HG03280 (cell line): ENCODE results near the gene CSF3.
"Not testable (repeated sequence)": the region's sequence is repeated elsewhere in the genome, so short reads cannot be mapped to it uniquely, and the experiment has no call there.

Experiments used
- ATAC-seq: cut with Tn5 transposase; IDR thresholded peaks from one replicate; pipeline ENCODE4 v1.9.1; 2021; ENCODE audit warnings: mild to moderate bottlenecking, moderate library complexity; ENCODE audit not compliant: unreplicated experiment

Gene CSF3

DNA sequence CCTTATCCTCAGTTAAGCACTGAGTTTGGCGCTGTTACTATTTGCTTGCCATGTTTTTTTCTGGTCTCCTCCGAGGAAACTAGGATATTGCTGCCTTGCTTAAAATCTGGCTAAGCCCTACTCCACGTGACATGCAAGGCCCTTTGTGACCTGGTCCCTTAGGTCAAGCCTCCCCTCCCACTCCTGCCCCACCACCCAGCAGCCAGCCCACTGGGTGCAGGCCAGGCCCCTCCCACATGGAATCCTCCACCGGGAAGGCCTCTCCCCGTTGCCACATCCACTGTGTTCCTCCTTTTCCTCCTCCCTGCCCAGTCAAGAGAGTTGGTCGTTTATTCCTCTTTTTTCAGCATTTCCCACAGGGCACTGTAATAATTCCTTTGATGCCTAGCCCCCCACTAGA lies 18.4 kb upstream of the CSF3 start:
- no peak for ATAC-seq

DNA sequence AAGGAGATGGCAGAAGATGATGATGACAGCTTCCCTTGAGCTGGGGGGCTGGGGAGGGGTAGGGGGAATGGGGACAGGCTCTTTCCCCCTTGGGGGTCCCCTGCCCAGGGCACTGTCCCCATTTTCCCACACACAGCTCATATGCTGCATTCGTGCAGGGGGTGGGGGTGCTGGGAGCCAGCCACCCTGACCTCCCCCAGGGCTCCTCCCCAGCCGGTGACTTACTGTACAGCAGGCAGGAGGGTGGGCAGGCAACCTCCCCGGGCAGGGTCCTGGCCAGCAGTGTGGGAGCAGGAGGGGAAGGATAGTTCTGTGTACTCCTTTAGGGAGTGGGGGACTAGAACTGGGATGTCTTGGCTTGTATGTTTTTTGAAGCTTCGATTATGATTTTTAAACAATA lies 17.7 kb upstream of the CSF3 start:
- ATAC-seq, result no peak

DNA sequence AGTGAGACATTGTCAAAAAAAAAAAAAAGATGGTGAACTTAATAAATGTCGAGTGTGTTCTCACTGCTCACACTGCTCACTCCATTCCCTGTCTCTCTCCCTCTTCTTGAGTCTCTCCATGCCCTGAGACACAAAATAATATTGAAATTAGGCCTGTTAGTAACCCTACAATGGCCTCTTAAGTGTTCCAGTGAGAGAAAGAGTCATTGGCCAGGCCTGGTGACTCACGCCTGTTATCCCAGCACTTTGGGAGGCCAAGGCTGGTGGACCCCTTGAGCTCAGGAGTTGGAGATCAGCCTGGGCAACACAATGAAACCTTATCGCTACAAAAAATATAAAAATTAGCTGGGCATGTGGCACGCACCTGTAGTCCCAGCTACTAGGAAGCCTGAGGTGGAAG lies 16.2 kb upstream of the CSF3 start:
- no peak for ATAC-seq

DNA sequence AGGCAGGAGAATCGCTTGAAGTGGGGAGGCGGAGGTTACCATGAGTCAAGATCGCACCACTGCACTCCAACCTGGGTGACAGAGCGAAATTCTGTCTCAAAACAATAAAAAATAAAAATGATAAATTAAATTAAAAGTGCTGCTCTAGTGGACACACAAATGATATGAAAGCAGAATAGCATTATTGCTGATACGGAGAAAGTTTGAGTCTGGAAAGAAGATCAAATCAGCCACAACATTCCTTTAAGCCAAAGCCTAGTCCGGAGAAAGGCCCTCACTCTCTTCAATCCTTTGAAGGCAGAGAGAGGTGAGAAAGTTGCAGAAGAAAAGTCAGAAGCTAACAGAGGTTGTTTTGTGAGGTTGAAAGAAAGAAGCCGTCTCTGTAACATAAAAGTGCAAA lies 15.1 kb upstream of the CSF3 start:
- ATAC-seq, result no peak

DNA sequence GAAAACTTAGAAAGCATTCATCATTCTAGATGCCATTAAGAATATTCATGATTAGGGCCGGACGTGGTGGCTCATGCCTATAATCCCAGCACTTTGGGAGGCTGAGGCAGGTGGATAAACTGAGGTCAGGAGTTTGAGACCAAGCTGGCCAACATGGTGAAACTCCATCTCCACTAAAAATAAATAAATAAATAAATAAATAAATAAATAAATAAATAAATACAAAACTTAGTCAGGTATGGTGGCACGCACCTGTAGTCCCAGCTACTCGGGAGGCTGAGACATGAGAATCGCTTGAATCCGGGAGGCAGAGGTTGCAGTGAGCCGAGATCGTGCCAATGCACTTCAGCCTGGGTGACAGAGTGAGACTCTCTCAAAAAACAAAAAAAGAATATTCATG lies 13.9 kb upstream of the CSF3 start:
- ATAC-seq, result not testable (repeated sequence)

DNA sequence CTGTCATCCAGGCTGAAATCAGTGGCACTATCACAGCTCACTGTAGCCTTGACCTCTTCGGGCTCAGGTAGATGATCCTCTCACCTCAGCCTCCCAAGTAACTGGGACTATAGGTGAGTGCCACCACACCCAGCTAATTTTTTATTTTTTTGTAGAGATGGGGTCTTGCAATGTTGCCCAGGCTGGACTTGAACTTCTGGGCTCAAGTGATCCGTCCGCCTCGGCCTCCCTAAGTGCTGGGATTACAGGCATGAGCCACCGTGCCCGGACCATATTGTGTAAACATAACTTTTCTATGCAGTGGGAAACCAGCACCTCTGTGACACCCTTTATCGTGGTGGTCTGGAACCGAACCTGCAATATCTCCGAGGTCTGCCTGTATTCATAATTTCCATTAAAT lies 11.2 kb upstream of the CSF3 start:
- no peak for ATAC-seq

DNA sequence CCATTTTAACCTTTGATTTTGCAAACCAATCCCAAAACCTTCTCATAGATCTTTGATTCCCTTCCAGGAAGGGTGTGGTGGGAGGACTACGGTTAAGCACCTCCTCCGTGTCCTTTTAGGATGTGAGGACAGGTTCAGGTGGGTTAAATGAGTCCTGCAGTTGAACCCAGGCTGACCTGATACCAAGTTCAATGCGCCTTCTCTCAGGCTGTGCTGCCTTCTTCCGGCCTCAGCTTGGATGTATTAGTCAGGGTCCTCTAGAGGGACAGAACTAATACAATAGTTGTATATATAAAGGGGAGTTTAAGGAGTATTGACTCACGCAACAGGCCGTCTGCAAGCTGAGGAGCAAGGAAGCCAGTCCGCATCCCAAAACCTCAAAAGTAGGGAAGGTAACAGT lies 10.5 kb upstream of the CSF3 start:
- no peak for ATAC-seq

DNA sequence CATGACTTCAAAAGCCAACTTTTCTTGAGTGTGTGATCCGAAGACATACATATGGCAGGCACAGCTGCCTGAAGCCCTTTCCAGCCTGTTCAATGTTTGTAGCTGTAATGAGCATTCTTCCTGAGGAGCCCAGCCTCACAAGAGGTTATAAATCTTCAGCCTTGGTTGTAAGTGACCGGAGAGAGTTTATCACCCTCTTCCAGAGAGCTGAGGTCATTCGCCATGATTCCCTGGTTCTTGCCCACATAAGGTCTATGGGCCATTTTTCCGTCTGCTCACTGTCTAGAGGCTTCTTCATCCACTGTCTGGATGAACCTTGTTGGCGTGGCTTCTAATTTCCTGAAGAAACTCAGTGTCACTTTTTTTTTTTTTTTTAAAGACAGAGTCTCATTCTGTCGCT lies 9.7 kb upstream of the CSF3 start:
- ATAC-seq, result no peak

DNA sequence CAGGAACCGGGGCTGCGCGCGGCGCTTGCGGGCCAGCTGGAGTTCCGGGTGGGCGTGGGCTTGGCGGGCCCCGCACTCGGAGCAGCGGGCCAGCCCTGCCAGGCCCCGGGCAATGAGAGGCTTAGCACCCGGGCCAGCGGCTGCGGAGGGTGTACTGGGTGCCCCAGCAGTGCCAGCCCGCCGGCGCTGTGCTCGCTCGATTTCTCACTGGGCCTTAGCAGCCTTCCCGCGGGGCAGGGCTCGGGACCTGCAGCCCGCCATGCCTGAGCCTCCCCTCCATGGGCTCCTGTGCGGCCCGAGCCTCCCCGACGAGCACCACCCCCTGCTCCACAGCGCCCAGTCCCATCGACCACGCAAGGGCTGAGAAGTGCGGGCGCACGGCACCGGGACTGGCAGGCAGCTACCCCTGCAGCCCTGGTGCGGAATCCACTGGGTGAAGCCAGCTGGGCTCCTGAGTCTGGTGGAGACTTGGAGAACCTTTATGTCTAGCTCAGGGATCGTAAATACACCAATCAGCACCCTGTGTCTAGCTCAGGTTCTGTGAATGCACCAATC lies 4.2 kb upstream of the CSF3 start:
- not testable (repeated sequence) for ATAC-seq

DNA sequence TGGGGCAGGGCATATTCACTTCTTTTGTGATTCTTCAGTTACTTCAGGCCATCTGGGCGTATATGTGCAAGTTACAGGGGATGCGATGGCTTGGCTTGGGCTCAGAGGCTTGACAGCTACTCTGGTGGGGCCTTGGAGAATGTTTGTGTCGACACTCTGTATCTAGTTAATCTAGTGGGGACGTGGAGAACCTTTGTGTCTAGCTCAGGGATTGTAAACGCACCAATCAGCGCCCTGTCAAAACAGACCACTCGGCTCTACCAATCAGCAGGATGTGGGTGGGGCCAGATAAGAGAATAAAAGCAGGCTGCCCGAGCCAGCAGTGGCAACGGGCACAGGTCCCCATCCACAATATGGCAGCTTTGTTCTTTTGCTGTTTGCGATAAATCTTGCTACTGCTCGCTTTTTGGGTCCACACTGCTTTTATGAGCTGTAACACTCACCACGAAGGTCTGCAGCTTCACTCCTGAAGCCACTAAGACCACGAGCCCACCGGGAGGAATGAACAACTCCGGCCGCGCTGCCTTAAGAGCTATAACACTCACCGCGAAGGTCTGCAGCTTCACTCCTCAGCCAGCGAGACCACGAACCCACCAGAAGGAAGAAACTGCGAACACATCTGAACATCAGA lies 3.1 kb upstream of the CSF3 start:
- ATAC-seq, result not testable (repeated sequence)

DNA sequence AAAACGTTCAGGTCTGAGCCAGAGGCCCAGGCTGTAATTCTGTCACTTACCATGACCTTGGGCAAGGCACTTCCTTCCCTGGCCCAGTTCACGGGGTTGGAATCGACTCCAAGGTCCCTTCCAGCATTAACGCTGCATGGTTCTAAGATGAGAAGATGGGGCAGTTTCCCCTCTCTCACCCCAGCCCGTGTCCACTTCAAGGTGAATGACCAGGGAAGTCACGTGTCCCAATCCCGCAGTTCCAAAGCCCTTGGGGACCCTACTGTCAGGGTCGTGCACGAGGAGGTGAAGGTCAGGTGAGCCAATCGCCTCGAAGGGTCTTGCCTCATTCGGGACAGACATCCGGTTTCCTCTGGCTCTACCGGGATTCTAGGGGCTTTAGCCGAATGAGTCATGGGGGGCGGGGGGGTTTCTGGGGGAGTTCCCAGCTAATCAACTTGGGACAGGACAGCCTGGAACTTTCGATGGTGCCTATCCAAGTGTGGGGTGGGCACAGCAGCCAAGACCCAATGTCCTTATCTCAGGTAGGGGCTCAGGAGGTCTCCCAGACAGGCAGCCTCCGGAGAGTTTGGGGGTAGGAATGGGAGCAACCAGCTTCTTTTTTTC lies 762 bp upstream of the CSF3 start:
- ATAC-seq, result no peak

DNA sequence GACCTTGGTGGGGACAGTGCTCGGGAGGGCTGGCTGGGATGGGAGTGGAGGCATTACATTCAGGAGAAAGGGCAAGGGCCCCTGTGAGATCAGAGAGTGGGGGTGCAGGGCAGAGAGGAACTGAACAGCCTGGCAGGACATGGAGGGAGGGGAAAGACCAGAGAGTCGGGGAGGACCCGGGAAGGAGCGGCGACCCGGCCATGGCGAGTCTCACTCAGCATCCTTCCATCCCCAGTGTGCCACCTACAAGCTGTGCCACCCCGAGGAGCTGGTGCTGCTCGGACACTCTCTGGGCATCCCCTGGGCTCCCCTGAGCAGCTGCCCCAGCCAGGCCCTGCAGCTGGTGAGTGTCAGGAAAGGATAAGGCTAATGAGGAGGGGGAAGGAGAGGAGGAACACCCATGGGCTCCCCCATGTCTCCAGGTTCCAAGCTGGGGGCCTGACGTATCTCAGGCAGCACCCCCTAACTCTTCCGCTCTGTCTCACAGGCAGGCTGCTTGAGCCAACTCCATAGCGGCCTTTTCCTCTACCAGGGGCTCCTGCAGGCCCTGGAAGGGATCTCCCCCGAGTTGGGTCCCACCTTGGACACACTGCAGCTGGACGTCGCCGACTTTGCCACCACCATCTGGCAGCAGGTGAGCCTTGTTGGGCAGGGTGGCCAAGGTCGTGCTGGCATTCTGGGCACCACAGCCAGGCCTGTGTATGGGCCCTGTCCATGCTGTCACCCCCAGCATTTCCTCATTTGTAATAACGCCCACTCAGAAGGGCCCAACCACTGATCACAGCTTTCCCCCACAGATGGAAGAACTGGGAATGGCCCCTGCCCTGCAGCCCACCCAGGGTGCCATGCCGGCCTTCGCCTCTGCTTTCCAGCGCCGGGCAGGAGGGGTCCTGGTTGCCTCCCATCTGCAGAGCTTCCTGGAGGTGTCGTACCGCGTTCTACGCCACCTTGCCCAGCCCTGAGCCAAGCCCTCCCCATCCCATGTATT lies 1.1 kb downstream of the CSF3 start:
- ATAC-seq, result no peak

DNA sequence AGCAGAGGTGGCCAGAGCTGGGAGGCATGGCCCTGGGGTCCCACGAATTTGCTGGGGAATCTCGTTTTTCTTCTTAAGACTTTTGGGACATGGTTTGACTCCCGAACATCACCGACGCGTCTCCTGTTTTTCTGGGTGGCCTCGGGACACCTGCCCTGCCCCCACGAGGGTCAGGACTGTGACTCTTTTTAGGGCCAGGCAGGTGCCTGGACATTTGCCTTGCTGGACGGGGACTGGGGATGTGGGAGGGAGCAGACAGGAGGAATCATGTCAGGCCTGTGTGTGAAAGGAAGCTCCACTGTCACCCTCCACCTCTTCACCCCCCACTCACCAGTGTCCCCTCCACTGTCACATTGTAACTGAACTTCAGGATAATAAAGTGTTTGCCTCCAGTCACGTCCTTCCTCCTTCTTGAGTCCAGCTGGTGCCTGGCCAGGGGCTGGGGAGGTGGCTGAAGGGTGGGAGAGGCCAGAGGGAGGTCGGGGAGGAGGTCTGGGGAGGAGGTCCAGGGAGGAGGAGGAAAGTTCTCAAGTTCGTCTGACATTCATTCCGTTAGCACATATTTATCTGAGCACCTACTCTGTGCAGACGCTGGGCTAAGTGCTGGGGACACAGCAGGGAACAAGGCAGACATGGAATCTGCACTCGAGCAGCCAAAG lies 2.3 kb downstream of the CSF3 start:
- no peak for ATAC-seq

DNA sequence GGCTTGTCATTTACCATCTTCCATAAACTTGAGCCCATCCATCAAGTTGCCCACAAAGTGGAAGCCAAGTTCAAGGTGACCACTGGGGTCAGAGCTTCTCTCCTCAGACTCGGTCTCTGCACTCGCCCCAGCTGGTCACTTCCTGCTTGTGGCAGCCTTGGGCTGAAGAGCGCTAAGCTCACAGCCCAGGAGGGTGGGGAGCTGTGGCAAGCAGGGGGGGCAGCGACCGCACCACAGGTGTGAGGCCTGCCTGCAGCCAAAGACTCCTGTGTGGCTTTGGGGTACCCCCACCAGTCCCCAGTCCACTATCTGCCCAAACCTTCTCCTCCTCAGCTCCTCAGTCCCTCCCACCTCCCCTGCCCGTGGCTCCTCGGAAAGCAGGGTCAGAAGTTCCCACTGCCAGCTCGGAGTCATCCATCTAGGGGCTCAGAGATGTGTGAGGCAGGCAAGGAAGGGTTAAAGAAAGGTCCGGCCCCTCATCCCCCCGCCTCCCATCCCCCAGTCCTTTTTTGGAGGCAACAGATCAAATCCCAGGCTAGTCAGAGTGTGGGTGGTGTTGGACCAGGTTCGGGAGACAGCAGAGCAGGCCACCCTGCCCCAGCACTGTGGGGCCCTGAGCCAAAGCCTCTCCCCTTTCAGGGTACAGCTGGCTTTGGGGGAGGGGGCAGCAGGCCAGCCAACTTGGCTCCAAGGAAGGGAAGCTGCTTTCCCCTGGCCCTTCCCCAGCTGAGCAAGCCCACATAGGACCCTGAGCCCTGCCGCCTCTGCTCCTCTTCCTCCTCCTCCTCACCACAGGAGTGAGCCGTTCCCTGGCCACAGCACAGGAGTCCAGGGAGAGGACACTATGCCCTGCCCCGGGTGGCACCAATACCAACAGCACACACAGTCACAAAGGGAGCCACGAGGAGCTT lies 3.2 kb downstream of the CSF3 start:
- no peak for ATAC-seq

DNA sequence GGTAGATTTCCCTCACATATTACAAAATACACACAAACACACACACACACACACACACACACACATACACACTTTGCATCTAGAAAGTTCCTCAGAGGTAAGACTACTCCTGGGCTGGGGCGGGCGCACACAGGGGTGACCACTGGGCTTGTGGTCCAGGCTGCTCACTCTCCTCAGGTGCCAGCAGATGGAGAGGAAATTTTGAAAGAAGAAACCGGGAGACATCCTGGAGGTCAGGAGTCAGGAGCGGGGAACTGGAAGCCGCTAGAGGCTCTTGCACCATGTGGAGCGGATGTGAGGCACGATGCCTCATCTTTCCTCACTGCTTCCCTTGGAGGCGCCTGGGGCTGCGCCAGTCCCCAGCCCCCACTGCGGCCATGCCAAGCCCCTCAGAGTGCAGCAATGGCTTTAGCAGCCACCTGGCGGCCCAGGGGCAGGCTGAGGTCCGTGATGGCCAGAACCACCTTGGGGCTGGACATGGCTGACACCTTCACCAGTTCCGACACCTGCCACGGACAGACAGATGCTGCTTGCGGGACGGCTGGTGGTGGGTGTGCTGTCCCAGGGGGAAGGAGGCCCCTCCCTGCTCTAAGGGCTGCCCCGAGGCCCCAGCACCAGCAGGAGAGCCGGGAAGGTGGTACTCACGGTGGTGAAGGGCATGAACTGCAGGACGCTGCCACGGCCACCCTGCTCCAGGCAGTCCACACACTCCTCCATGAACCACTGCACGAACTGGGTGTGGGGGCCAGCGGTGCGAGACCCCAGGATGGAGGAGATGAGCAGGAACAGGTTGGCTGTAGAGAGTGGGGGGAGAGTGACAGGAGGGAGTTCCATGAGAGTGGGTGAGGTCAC lies 4.1 kb downstream of the CSF3 start:
- no peak for ATAC-seq

DNA sequence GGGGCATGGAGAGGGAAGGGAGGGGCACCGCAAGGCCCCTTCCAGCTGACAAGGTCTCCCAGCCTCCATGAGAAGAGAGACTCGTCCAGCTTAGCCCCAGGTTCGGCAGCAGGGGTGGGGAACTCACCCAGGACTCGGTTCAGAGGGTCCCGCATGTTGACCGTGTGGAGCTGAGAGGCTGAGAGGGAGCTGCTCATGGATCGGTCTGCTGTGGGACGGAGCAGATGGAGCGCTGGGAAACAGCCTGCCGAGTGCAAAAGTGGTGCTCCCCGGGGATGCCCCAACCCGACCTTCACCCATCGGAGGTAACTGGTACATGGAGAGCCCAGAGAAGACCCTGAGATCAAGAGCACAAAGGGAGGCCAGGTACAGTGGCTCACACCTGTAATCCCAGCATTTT lies 4.9 kb downstream of the CSF3 start:
- ATAC-seq, result no peak

DNA sequence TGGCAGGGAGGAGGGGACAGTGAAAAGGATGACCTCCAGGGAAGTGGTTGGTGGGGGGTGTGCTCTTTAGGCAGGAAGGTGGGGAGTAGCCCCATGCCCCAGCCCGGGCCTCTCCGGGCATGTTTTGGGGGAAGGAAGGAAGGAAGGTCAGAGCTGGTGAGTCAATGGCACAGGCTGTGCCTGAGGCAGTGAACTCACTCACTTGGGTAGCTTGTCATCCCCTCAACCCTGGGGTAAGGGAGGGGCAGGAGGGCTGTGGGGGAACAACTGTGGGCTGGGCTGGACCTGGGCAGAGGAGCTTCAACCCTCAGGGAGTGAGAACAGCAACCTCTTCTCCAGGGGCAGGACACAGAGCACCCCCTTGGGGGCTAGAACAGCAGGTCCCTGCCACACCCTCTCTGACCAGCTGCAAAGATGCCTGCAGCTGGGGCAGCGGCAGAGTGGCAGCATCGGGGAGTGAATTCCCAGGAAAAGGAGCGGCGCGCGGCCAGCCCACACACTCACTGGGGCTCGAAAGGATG lies 6.3 kb downstream of the CSF3 start:
- ATAC-seq, result no peak

DNA sequence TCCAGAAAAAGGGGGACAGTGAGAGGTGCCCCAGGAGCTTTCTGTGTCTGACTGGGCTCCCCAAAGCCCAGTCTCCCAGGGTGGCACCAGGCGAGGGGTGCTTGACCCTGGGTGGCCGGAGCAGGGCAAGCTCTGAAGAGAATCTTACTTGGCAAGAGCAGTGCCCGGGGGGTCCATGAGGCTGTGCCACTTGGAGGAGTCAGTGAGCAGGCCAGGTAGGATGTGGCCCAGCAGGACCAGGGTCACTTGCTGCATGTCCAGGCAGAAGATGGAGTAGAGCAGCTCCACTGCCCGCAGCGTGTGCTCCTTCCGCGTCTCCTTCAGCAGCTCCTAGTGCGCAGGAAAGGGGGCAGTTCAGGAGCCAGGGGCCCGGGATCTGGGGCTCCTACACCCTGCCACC lies 7.3 kb downstream of the CSF3 start:
- no peak for ATAC-seq

DNA sequence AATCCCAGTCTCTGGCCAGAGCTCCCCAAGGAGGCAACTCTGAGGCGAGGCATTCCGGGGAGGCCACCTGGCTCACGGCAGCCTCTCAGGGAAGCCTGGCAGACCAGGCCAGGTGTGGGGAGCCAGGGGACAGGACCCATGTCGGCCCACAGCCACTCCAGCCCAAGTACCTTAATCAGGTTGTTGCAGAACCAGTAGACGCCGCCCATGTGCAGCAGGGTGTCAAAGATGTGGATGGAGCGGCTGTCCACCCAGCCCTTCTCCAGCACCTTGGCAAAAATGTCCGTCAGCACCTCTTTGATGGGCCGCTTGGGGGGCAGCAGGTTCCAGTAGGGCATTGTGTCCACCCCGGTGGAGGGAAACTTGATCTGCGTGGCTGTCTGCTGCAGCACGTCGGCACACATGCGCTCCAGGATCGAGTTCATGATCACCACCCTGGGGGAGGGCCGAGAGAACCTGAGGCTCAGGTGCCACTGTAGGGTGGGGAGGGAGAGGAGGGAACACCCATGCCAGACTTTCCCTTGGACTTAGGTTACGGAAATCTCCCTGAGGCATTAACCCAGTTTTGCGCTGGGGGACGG lies 7.8 kb downstream of the CSF3 start:
- ATAC-seq, result no peak
